ENCODE data around the gene MLC1. TPM values are rescaled to one million over a fixed set of nuclear protein-coding genes. Genes with fewer than 3 reads are reported as not detected.

Gene MLC1
- total RNA-seq, 1 donor from 2014 or later, result not detected

DNA sequence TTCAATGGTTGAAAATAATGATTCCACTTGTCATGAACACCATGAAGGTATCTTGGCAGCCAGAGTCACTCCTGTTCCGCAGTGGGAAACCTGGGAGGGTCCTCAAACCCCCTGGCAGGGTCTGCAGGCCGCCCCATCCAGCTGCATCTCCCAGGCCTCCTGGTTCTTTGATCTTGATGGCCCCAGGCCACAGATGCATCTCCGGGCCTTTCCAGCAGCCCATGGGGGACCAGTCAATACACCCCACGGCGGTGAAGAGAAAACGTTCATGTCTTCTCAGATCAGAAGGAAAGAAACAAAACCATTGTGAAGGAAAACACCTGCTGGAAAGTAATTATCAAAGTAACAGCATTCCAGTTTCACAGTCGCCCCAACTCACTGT is 25.4 kb downstream of the MLC1 start:
- no peaks in the 10 kb centered on the region for H3K36me3 Mint-ChIP-seq (ENCODE audit: insufficient read depth)
- peaks cover 26% of the 10 kb centered on the region for H3K4me1 Mint-ChIP-seq (ENCODE audit: low read depth)
- TF ChIP-seq, protein P1, sequence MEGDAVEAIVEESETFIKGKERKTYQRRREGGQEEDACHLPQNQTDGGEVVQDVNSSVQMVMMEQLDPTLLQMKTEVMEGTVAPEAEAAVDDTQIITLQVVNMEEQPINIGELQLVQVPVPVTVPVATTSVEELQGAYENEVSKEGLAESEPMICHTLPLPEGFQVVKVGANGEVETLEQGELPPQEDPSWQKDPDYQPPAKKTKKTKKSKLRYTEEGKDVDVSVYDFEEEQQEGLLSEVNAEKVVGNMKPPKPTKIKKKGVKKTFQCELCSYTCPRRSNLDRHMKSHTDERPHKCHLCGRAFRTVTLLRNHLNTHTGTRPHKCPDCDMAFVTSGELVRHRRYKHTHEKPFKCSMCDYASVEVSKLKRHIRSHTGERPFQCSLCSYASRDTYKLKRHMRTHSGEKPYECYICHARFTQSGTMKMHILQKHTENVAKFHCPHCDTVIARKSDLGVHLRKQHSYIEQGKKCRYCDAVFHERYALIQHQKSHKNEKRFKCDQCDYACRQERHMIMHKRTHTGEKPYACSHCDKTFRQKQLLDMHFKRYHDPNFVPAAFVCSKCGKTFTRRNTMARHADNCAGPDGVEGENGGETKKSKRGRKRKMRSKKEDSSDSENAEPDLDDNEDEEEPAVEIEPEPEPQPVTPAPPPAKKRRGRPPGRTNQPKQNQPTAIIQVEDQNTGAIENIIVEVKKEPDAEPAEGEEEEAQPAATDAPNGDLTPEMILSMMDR (IDR thresholded peaks at IDR 0.05; ENCODE audit: unreplicated experiment), result no peak
- H3K9me3 Mint-ChIP-seq (ENCODE audit: low read depth), result no peaks in the 10 kb centered on the region
- H3K4me3 Mint-ChIP-seq (ENCODE audit: low read depth), result peak overlapping the region; percentile 31
- peaks cover 5% of the 10 kb centered on the region for H3K27me3 Mint-ChIP-seq
- no peak for DNase-seq (ENCODE audit: low spot score, unreplicated experiment)
- H3K27ac Mint-ChIP-seq, result peak overlapping the region; percentile 92

DNA sequence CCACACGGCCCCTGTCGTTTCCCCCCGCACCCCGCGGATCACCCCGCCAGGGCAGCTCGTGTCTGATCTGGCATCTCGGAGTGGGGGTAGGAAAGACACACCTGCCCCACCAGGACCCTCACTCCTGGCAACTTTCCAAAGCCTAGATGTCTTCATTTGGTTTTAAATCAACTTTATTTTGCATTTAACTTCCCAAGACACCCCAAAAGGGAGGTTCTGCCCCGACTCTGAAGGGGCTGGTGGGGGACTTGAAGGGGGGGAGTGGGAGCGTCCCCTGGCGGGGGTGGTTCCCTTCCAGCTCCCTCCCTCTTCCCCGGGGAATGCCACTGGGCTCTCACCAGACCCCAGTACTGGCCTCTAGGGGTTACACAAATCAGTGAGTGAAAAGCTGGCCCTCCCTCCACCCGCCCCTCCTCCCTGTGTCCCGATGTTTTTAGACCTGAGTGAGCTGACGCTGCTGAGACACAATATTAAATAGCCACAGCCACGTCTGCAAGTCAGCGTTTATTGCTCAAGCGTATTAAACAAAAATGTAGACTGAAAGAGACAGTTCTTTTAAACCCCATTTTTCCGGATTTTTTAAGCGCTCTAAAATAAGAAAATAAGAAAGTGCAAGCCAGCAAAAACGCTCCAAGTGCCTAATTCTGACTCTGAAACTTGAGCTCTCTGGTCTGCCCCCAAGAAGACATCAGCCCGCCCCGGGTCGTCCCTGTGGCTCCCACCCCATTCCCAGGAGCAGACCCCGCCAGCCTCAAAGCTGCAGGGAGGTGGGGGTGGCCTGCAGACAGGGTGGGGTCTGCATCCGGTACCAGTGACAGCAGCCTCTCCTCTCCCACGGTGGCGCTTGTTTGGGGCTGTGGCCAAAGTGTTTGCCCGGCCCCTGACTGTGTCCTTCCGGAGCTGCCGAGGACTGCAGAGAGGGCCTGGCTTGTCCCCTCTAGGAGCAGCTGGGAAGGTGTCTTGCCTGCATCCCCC is 26.0 kb downstream of the MLC1 start:
- Mint-ChIP-seq H3K36me3 (ENCODE audit: insufficient read depth) (no peaks in the 10 kb centered on the region), H3K4me3 (ENCODE audit: low read depth) (peak overlapping the region; percentile 49), H3K27ac (peak overlapping the region; percentile 92), H3K9me3 (ENCODE audit: low read depth) (no peaks in the 10 kb centered on the region), H3K27me3 (peaks cover 5% of the 10 kb centered on the region), H3K4me1 (ENCODE audit: low read depth) (peaks cover 26% of the 10 kb centered on the region)
- TF ChIP-seq, protein P1 (IDR thresholded peaks at IDR 0.05; ENCODE audit: unreplicated experiment), result peak; percentile 49
- no peak for DNase-seq (ENCODE audit: low spot score, unreplicated experiment)

DNA sequence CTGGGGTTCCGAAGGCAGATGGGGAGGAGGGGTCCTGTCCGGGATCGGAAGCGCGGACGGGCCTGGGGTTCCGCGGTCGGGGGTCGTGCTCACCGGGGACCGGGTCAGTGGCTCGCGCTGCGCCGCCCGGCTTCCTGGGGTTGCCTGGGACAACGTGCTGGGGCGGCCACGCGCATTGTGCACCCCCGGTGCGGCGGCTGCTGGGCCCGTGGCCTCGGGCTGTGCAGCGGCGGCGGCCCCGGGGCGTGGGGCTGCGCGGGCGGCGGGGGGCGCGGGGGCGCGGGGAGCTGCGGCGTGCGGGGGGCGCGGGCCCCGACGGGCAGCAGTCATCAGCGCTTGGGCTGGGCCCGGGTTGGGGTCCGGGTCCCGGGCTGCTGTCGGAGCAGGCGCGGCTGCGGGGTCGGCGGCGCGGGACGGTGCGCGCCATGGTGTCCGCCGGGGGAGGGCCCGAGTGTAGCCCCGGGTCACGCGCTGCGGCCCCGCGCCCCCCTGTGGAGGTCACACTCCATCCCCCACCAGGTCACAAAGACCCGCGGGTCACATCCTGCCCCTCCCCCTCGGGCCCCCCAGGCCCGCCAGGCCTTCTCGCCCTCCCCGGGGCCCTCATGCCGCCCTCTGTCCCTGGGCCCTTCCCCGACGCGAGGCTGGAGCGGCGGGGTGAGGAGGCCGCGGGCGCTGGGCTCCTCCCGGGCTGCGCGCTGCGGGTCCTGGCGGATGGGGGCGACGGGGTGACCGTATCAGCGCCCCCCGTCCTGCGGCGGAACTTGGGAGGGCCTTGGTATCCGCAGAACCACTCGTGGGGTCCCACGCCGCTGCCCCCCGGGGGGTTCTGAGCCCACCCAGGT is 26.9 kb downstream of the MLC1 start, which contains the start of gene TTLL8:
TSS of gene TTLL8 (minus strand) at position 238 of the 845 bp plus-strand sequence.
- Mint-ChIP-seq H3K36me3 (ENCODE audit: insufficient read depth) (no peaks in the 10 kb centered on the region), H3K9me3 (ENCODE audit: low read depth) (peaks cover 8% of the 10 kb centered on the region), H3K4me3 (ENCODE audit: low read depth) (peak within 1 kb of the TSS; percentile 49), H3K4me1 (ENCODE audit: low read depth) (peaks cover 26% of the 10 kb centered on the region), H3K27ac (peak within 1 kb of the TSS; percentile 67), H3K27me3 (peaks cover 9% of the 10 kb centered on the region)
- no peak for DNase-seq (ENCODE audit: low spot score, unreplicated experiment)
- TF ChIP-seq, protein P1 (IDR thresholded peaks at IDR 0.05; ENCODE audit: unreplicated experiment), result no peak

DNA sequence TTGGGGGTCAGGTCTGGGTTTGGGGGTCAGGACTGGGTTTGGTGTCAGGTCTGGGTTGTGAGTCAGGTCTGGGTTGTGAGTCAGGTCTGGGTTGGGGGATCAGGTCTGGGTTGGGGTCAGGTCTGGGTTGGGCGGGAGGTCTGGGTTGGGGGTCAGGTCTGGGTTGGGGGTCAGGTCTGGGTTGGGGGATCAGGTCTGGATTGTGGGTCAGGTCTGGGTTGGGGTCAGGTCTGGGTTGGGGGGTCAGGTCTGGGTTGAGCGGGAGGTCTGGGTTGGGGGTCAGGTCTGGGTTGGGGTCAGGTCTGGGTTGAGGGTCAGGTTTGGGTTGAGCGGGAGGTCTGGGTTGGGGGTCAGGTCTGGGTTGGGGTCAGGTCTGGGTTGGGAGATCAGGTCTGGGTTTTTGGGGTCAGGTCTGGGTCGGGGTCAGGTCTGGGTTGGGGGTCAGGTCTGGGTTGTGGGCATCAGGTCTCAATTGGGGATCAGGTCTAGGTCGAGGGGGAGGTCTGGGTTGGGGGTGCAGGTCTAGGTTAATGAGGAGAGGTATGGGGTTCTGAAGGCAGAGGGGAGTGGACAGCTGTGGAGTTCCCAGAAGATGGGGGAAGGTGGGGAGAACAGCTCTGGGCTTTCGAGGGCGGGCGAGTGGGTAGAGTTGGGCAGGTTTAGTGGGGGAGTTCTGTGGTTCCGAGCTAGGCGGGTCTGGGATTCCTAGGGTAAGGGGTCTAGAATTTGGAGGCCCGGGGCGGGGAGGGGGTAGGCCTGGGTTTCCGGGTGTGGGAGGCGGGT is 27.8 kb downstream of the MLC1 start:
- Mint-ChIP-seq H3K9me3 (ENCODE audit: low read depth) (peaks cover 10% of the 10 kb centered on the region), H3K27me3 (peaks cover 9% of the 10 kb centered on the region), H3K27ac (no peak overlapping the region), H3K4me1 (ENCODE audit: low read depth) (peaks cover 26% of the 10 kb centered on the region), H3K4me3 (ENCODE audit: low read depth) (peak overlapping the region; percentile 31), H3K36me3 (ENCODE audit: insufficient read depth) (no peaks in the 10 kb centered on the region)
- no peak for DNase-seq (ENCODE audit: low spot score, unreplicated experiment)
- TF ChIP-seq, protein P1 (IDR thresholded peaks at IDR 0.05; ENCODE audit: unreplicated experiment), result no peak
